ENCODE measurements around the gene AGAP1. TPM values are rescaled to one million over a fixed set of nuclear protein-coding genes. Genes with fewer than 3 reads are reported as not detected.

The AGAP1 gene
- total RNA-seq, 1 donor from 2014 or later: 21.1 TPM

DNA sequence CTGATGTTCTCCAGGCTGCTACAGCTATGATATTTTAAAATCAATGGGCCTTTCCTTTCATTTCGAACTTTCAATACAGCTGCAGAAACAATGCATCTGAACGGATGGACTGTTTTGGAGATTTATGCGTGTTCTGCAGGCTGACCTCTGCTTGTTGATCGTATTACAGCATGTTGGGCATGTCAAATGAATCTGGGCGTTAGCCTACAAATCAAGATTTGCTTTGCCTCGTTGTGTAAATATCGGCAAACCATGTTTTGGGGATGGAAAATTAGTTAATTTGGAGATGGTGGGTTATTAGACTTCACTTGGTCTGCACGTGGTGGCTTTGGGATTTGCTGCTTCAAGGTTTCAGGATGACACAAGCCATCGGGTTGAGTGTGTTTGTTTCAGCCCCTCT lies 129.3 kb downstream of the AGAP1 start:
- H3K27ac ChIP-seq: no peak overlapping the region
- H3K9me3 ChIP-seq: no peaks in the 10 kb centered on the region
- H3K36me3 ChIP-seq: no peaks in the 10 kb centered on the region
- H3K4me3 ChIP-seq: no peak overlapping the region
- H3K27me3 ChIP-seq: no peaks in the 10 kb centered on the region
- DNase-seq (ENCODE audit: extremely low spot score in 2 of 2): no peak
- H3K4me1 ChIP-seq: no peaks in the 10 kb centered on the region
- TF ChIP-seq CTCF (IDR thresholded peaks at IDR 0.05) (no peak), POLR2A (IDR thresholded peaks at IDR 0.05) (no peak), POLR2AphosphoS5 (IDR thresholded peaks at IDR 0.05; ENCODE audit: insufficient read depth in 1 of 2, low read depth in 1 of 2) (no peak)
- intact Hi-C loops (cut with DNase I): no loop called here

- DNase-seq (ENCODE audit: extremely low spot score in 2 of 2): no peak
- intact Hi-C loops (cut with DNase I): no loop called here
- Histone ChIP-seq H3K9me3 (no peaks in the 10 kb centered on the region), H3K4me3 (no peak overlapping the region), H3K4me1 (no peaks in the 10 kb centered on the region), H3K36me3 (no peaks in the 10 kb centered on the region), H3K27ac (no peak overlapping the region), H3K27me3 (no peaks in the 10 kb centered on the region)
- no peak for TF ChIP-seq POLR2A (IDR thresholded peaks at IDR 0.05)
- TF ChIP-seq CTCF (IDR thresholded peaks at IDR 0.05): no peak
- no peak for TF ChIP-seq POLR2AphosphoS5 (IDR thresholded peaks at IDR 0.05; ENCODE audit: insufficient read depth in 1 of 2, low read depth in 1 of 2)
These were observed 129.9 kb downstream of the AGAP1 start for GRCh38 chr2:235623752-235624151.

GRCh38 chr2:235626658-235627057 lies 132.8 kb downstream of the AGAP1 start:
- Histone ChIP-seq H3K27ac (no peak overlapping the region), H3K4me1 (no peaks in the 10 kb centered on the region), H3K27me3 (no peaks in the 10 kb centered on the region), H3K36me3 (no peaks in the 10 kb centered on the region), H3K9me3 (no peaks in the 10 kb centered on the region), H3K4me3 (no peak overlapping the region)
- TF ChIP-seq CTCF (IDR thresholded peaks at IDR 0.05) (no peak), POLR2AphosphoS5 (IDR thresholded peaks at IDR 0.05; ENCODE audit: insufficient read depth in 1 of 2, low read depth in 1 of 2) (no peak), POLR2A (IDR thresholded peaks at IDR 0.05) (no peak)
- no peak for DNase-seq (ENCODE audit: extremely low spot score in 2 of 2)
- intact Hi-C loops (cut with DNase I): no loop called here

GRCh38 chr2:235627682-235628081 lies 133.8 kb downstream of the AGAP1 start:
- no peak overlapping the region for H3K27ac ChIP-seq
- TF ChIP-seq CTCF (IDR thresholded peaks at IDR 0.05): no peak
- TF ChIP-seq POLR2A (IDR thresholded peaks at IDR 0.05): no peak
- TF ChIP-seq POLR2AphosphoS5 (IDR thresholded peaks at IDR 0.05; ENCODE audit: insufficient read depth in 1 of 2, low read depth in 1 of 2): no peak
- H3K4me3 ChIP-seq: no peak overlapping the region
- intact Hi-C loops (cut with DNase I): no loop called here
- H3K9me3 ChIP-seq: no peaks in the 10 kb centered on the region
- no peaks in the 10 kb centered on the region for H3K27me3 ChIP-seq
- no peaks in the 10 kb centered on the region for H3K36me3 ChIP-seq
- H3K4me1 ChIP-seq: no peaks in the 10 kb centered on the region
- DNase-seq (ENCODE audit: extremely low spot score in 2 of 2): no peak

GRCh38 chr2:235630718-235631296 lies 137.0 kb downstream of the AGAP1 start:
- no peak overlapping the region for H3K4me3 ChIP-seq
- no peak for DNase-seq (ENCODE audit: extremely low spot score in 2 of 2)
- H3K36me3 ChIP-seq: no peaks in the 10 kb centered on the region
- no peaks in the 10 kb centered on the region for H3K27me3 ChIP-seq
- H3K27ac ChIP-seq: no peak overlapping the region
- no peaks in the 10 kb centered on the region for H3K9me3 ChIP-seq
- TF ChIP-seq POLR2A (IDR thresholded peaks at IDR 0.05) (no peak), CTCF (IDR thresholded peaks at IDR 0.05) (no peak), POLR2AphosphoS5 (IDR thresholded peaks at IDR 0.05; ENCODE audit: insufficient read depth in 1 of 2, low read depth in 1 of 2) (no peak)
- no peaks in the 10 kb centered on the region for H3K4me1 ChIP-seq
- intact Hi-C loops (cut with DNase I): no loop called here

Data from vagina (tissue), 2 donors.